ENCODE results near the gene MAML2. TPM values are rescaled to one million over a fixed set of nuclear protein-coding genes. Genes with fewer than 3 reads are reported as not detected.

Gene MAML2
- total RNA-seq, 1 experiment from 2014 or later: 2.9 TPM

- no peak for ATAC-seq
- no peak for TF ChIP-seq TCF7L2 (IDR thresholded peaks at IDR 0.05; ENCODE audit: low read depth, low read length)
- no peak for TF ChIP-seq CTCF (IDR thresholded peaks at IDR 0.05)
- TF ChIP-seq POLR2AphosphoS5 (IDR thresholded peaks at IDR 0.05; ENCODE audit: low read depth, low read length): no peak
- no peak for TF ChIP-seq SIN3A (IDR thresholded peaks at IDR 0.05; ENCODE audit: borderline replicate concordance, insufficient read depth, low read depth, low read length)
- no peak for TF ChIP-seq REST (IDR thresholded peaks at IDR 0.05; ENCODE audit: insufficient read depth in 1 of 2, low read depth in 2 of 2, low read length in 1 of 2)
- POLR2A ChIA-PET: no interaction called here
- peaks cover 17% of the 10 kb centered on the region for H3K4me1 ChIP-seq (ENCODE audit: control insufficient read depth, insufficient read depth, low read length)
- H3K4me3 ChIP-seq (ENCODE audit: low read depth in 2 of 2, low read length in 2 of 2): no peak overlapping the region
- H3K9me3 ChIP-seq (ENCODE audit: control insufficient read depth, insufficient read depth, low read depth, low read length): no peaks in the 10 kb centered on the region
- no peaks in the 10 kb centered on the region for H3K36me3 ChIP-seq (ENCODE audit: control insufficient read depth, insufficient read depth, low read length)
- BruUV-seq (replicated peaks): no TSS peak
- CTCF ChIA-PET: no interaction called here
- H3K27me3 ChIP-seq (ENCODE audit: control insufficient read depth, insufficient read depth, low read length): no peaks in the 10 kb centered on the region
- H3K27ac ChIP-seq (ENCODE audit: low read length): no peak overlapping the region
- in situ Hi-C loops (cut with HindIII; ENCODE audit: low pct_unique_long_range_greater_than_20kb, low sequenced_read_pairs): no loop called here
- intact Hi-C loops (cut with micrococcal nuclease; ENCODE audit: unreplicated experiment): no loop called here
- DNase-seq (ENCODE audit: low read depth, low spot score): no peak
These were observed 27.5 kb downstream of the MAML2 start for GRCh38 chr11:96315476-96315875.

GRCh38 chr11:96314326-96315020 is 28.5 kb downstream of the MAML2 start:
- Histone ChIP-seq H3K36me3 (ENCODE audit: control insufficient read depth, insufficient read depth, low read length) (no peaks in the 10 kb centered on the region), H3K4me3 (ENCODE audit: low read depth in 2 of 2, low read length in 2 of 2) (no peak overlapping the region), H3K27me3 (ENCODE audit: control insufficient read depth, insufficient read depth, low read length) (no peaks in the 10 kb centered on the region), H3K9me3 (ENCODE audit: control insufficient read depth, insufficient read depth, low read depth, low read length) (no peaks in the 10 kb centered on the region), H3K27ac (ENCODE audit: low read length) (no peak overlapping the region; the same call in 1 of the 2 replicates), H3K4me1 (ENCODE audit: control insufficient read depth, insufficient read depth, low read length) (peaks cover 26% of the 10 kb centered on the region)
- in situ Hi-C loops (cut with HindIII; ENCODE audit: low pct_unique_long_range_greater_than_20kb, low sequenced_read_pairs) (no loop called here), intact Hi-C loops (cut with micrococcal nuclease; ENCODE audit: unreplicated experiment) (no loop called here)
- POLR2A ChIA-PET: no interaction called here
- BruUV-seq (replicated peaks): no TSS peak
- CTCF ChIA-PET: no interaction called here
- no peak for DNase-seq (ENCODE audit: low read depth, low spot score)
- ATAC-seq: no peak
- TF ChIP-seq REST (IDR thresholded peaks at IDR 0.05; ENCODE audit: insufficient read depth in 1 of 2, low read depth in 2 of 2, low read length in 1 of 2) (no peak), CTCF (IDR thresholded peaks at IDR 0.05) (no peak), TCF7L2 (IDR thresholded peaks at IDR 0.05; ENCODE audit: low read depth, low read length) (no peak), SIN3A (IDR thresholded peaks at IDR 0.05; ENCODE audit: borderline replicate concordance, insufficient read depth, low read depth, low read length) (no peak)

Measured in Panc1 (cell line).